Neuronal stem cell (in vitro differentiated cells): ENCODE results near the gene CLBA1.

Source experiments
- DNase-seq: peaks from one replicate; pipeline ENCODE4 v3.0.0-alpha.2; 2013; ENCODE audit warnings: low spot score
- H2AFZ ChIP-seq: one replicate; pipeline ENCODE4 v1.6.1; 2013; ENCODE audit warnings: mild to moderate bottlenecking, low read length, inconsistent platforms
- H2AK5ac ChIP-seq: 2 replicates; pipeline ENCODE4 v1.6.1; 2013; ENCODE audit warnings: low read depth, mild to moderate bottlenecking, inconsistent platforms, low read length, moderate library complexity, mixed read lengths
- H2BK120ac ChIP-seq: 2 replicates; pipeline ENCODE4 v1.6.1; 2013; ENCODE audit warnings: low read depth, mild to moderate bottlenecking, inconsistent platforms, low read length, moderate library complexity, mixed read lengths
- H2BK12ac ChIP-seq: one replicate; pipeline ENCODE4 v1.6.1; 2013; ENCODE audit warnings: low read length, inconsistent platforms
- H2BK15ac ChIP-seq: 2 replicates; pipeline ENCODE4 v1.6.1; 2013; ENCODE audit warnings: mild to moderate bottlenecking, low read length, inconsistent platforms, mixed read lengths
- H2BK5ac ChIP-seq: one replicate; pipeline ENCODE4 v1.6.1; 2013; ENCODE audit warnings: inconsistent platforms, mild to moderate bottlenecking, low read length, moderate library complexity
- H3K14ac ChIP-seq: one replicate; pipeline ENCODE4 v1.6.1; 2013; ENCODE audit warnings: low read length, inconsistent platforms
- H3K18ac ChIP-seq: 2 replicates; pipeline ENCODE4 v1.6.1; 2013; ENCODE audit warnings: low read length, inconsistent platforms
- H3K23ac ChIP-seq: 2 replicates; pipeline ENCODE4 v1.6.1; 2013; ENCODE audit warnings: low read depth, mild to moderate bottlenecking, mixed read lengths, low read length, inconsistent platforms; ENCODE audit not compliant: poor library complexity
- H3K27ac ChIP-seq: replicated peaks from 3 replicates; pipeline ENCODE4 v1.5.1; 2013; ENCODE audit warnings: low read length, inconsistent platforms
- H3K27me3 ChIP-seq, 3 experiments: 2 replicates each; pipeline ENCODE4 v1.6.1; 2013; ENCODE audit warnings: low read length in 3 of 3, mild to moderate bottlenecking in 2 of 3, inconsistent platforms in 1 of 3, low read depth in 1 of 3, mixed read lengths in 1 of 3, moderate library complexity in 1 of 3; ENCODE audit not compliant: control insufficient read depth in 3 of 3, insufficient read depth in 3 of 3
- H3K36me3 ChIP-seq, 2 donors: replicated peaks in 1 of 2; 2 replicates each; pipeline ENCODE4 v1.6.1; 2013; ENCODE audit warnings: low read length in 2 of 2; ENCODE audit not compliant: control insufficient read depth in 2 of 2, insufficient read depth in 2 of 2
- H3K4ac ChIP-seq: 2 replicates; pipeline ENCODE4 v1.6.1; 2013; ENCODE audit warnings: inconsistent platforms, mild to moderate bottlenecking, low read length, moderate library complexity
- H3K4me1 ChIP-seq, 2 donors: 1 replicate in 1 of 2; 2 replicates in 1 of 2; pipeline ENCODE4 v1.6.1; 2013; ENCODE audit warnings: low read length in 2 of 2, low read depth in 1 of 2; ENCODE audit not compliant: control insufficient read depth in 2 of 2, insufficient read depth in 1 of 2
- H3K4me2 ChIP-seq: one replicate; pipeline ENCODE4 v1.6.1; 2013; ENCODE audit warnings: mild to moderate bottlenecking, low read length, inconsistent platforms; ENCODE audit not compliant: insufficient read depth, poor library complexity, severe bottlenecking
- H3K4me3 ChIP-seq, 2 donors: 2 replicates each; pipeline ENCODE4 v1.5.1; 2013; ENCODE audit warnings: low read length in 2 of 2, mild to moderate bottlenecking in 2 of 2, inconsistent platforms in 1 of 2, moderate library complexity in 1 of 2
- H3K79me1 ChIP-seq: one replicate; pipeline ENCODE4 v1.6.1; 2013; ENCODE audit warnings: low read depth, mild to moderate bottlenecking, inconsistent platforms, low read length, moderate library complexity
- H3K9ac ChIP-seq: one replicate; pipeline ENCODE4 v1.6.1; 2013; ENCODE audit warnings: mild to moderate bottlenecking, low read depth, low read length, inconsistent platforms; ENCODE audit not compliant: poor library complexity
- H3K9me3 ChIP-seq, 2 donors: replicated peaks in 1 of 2; 2 replicates each; pipeline versions ENCODE3 to v1.6.1; 2013; ENCODE audit warnings: low read length in 2 of 2, mild to moderate bottlenecking in 2 of 2, inconsistent platforms in 1 of 2, low read depth in 1 of 2, mixed read lengths in 1 of 2, moderate library complexity in 1 of 2; ENCODE audit not compliant: control insufficient read depth in 2 of 2, insufficient read depth in 1 of 2
- H4K8ac ChIP-seq: one replicate; pipeline ENCODE4 v1.6.1; 2013; ENCODE audit warnings: low read depth, mild to moderate bottlenecking, inconsistent platforms, low read length, moderate library complexity
- H4K91ac ChIP-seq: one replicate; pipeline ENCODE4 v1.6.1; 2013; ENCODE audit warnings: low read length, low read depth, mild to moderate bottlenecking, inconsistent platforms; ENCODE audit not compliant: poor library complexity
- WGBS, 2 donors: extraction: QIAGEN DNeasy Blood & Tissue Kit; methylation state at CpG; one replicate each; pipeline ENCODE4 v1.1.7; 2013; ENCODE audit warnings: missing lambda C conversion rate in 2 of 2, mixed read lengths in 1 of 2; ENCODE audit not compliant: insufficient read length in 2 of 2, insufficient replicate concordance in 1 of 2; ENCODE audit errors: extremely low coverage in 2 of 2; 5-methylcytosine and 5-hydroxymethylcytosine counted together

CLBA1 gene

DNA sequence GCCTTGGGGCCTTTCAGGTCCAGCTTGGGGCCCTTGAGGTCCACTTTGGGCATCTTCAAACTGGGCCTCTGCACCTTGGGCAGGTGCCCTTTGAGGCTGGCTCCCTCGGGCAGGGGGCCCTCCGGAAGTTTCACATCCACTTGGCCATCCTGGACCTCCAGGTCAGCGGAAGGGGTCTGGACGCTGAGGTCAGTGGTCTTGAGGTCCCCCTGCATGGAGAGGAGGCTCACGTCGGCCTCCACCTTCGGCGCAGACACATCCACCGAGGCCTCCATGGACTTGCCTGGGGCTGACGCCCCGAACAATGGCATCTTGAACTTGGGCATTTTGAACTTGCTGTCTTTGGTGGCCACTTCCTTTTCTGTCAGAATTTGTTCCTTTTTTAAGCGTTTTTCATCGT is 32.5 kb upstream of the CLBA1 start:
- Histone ChIP-seq H3K9ac (no peak overlapping the region), H3K27me3 (peaks cover 0 to 42% (median 2%) of the 10 kb centered on the region in 3 experiments), H3K36me3 (no peaks in the 10 kb centered on the region), H3K14ac (no peak overlapping the region), H3K18ac (no peak overlapping the region), H3K27ac (no peak overlapping the region), H3K4me2 (no peak overlapping the region), H4K91ac (no peak overlapping the region), H4K8ac (no peak overlapping the region), H2BK12ac (no peak overlapping the region), H3K23ac (no peak overlapping the region), H3K79me1 (no peaks in the 10 kb centered on the region), H2AK5ac (no peak overlapping the region), H2BK15ac (no peak overlapping the region), H3K4me1 (no peaks in the 10 kb centered on the region), H3K9me3 (peaks cover 0 to 2% of the 10 kb centered on the region in 2 donors), H2BK120ac (no peak overlapping the region), H3K4ac (no peak overlapping the region), H3K4me3 (no peak overlapping the region), H2BK5ac (no peak overlapping the region), H2AFZ (no peak overlapping the region)
- no CpG with 5 or more reads among the region's 13 CpGs for WGBS, 2 donors
- no peak for DNase-seq

- Histone ChIP-seq H3K23ac (peak overlapping the region; percentile 10), H3K9me3 (peaks cover 0 to 2% of the 10 kb centered on the region in 2 donors), H3K27ac (no peak overlapping the region), H2BK15ac (peak overlapping the region; percentile 58), H3K4ac (no peak overlapping the region), H3K14ac (peak overlapping the region; percentile 17), H3K36me3 (no peaks in the 10 kb centered on the region), H3K4me3 (no peak overlapping the region), H3K18ac (peak overlapping the region; percentile 57), H2AK5ac (peak overlapping the region; percentile 56), H2AFZ (no peak overlapping the region), H2BK120ac (no peak overlapping the region), H3K9ac (no peak overlapping the region), H3K27me3 (peaks cover 0 to 46% (median 2%) of the 10 kb centered on the region in 3 experiments), H3K4me2 (no peak overlapping the region), H2BK5ac (no peak overlapping the region), H3K4me1 (no peaks in the 10 kb centered on the region), H4K8ac (no peak overlapping the region), H3K79me1 (no peaks in the 10 kb centered on the region), H2BK12ac (no peak overlapping the region), H4K91ac (no peak overlapping the region)
- WGBS, 2 donors = no CpG with 5 or more reads among the region's 26 CpGs
- no peak for DNase-seq
These were observed 31.5 kb upstream of the CLBA1 start for GRCh38 chr14:104953896-104954656.

- no peak overlapping the region for H3K4me2 ChIP-seq
- H2AFZ ChIP-seq = no peak overlapping the region
- H2BK15ac ChIP-seq = peak overlapping the region; percentile 58
- peaks cover 0 to 2% of the 10 kb centered on the region in 2 donors for H3K9me3 ChIP-seq
- H3K4me1 ChIP-seq = no peaks in the 10 kb centered on the region
- H3K27me3 ChIP-seq = peaks cover 0 to 46% (median 2%) of the 10 kb centered on the region in 3 experiments
- no peak overlapping the region for H3K4me3 ChIP-seq
- WGBS, 2 donors = no CpG with 5 or more reads among the region's 13 CpGs
- H4K8ac ChIP-seq = no peak overlapping the region
- no peak overlapping the region for H3K18ac ChIP-seq
- no peak for DNase-seq
- H2BK120ac ChIP-seq = no peak overlapping the region
- H2BK12ac ChIP-seq = peak overlapping the region; percentile 84
- no peaks in the 10 kb centered on the region for H3K79me1 ChIP-seq
- H3K36me3 ChIP-seq = no peaks in the 10 kb centered on the region
- no peak overlapping the region for H2BK5ac ChIP-seq
- no peak overlapping the region for H3K4ac ChIP-seq
- no peak overlapping the region for H3K23ac ChIP-seq
- H2AK5ac ChIP-seq = peak overlapping the region; percentile 94
- H3K14ac ChIP-seq = peak overlapping the region; percentile 63
- no peak overlapping the region for H3K9ac ChIP-seq
- H3K27ac ChIP-seq = no peak overlapping the region
- no peak overlapping the region for H4K91ac ChIP-seq
These were observed 30.7 kb upstream of the CLBA1 start for GRCh38 chr14:104954746-104955395.

DNA sequence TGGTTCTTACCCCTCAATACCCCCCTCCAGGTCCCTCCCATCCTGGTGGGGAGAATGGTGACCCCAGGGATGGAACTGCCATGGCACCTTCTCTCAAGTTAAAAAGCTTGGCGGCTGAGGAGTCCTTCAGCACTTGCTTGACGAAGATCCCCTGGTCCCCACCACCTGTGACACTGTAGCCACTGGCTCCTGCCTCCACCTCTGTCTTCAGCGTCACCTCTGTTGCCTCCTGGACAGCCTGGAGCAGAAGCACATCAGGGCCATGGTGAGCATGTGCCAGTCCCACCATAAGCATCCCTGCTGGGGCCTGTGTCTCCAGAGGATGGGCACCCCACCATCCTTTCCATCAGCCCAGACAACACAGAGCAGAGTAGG is 30.2 kb upstream of the CLBA1 start:
- no peak overlapping the region for H3K4me2 ChIP-seq
- DNase-seq = no peak
- no peak overlapping the region for H2AFZ ChIP-seq
- no CpG with 5 or more reads among the region's 3 CpGs for WGBS, 2 donors
- peaks cover 0 to 2% of the 10 kb centered on the region in 2 donors for H3K9me3 ChIP-seq
- H3K4me1 ChIP-seq = no peaks in the 10 kb centered on the region
- peak overlapping the region; percentile 94 for H2AK5ac ChIP-seq
- peaks cover 0 to 46% (median 2%) of the 10 kb centered on the region in 3 experiments for H3K27me3 ChIP-seq
- H3K23ac ChIP-seq = peak overlapping the region; percentile 91
- H4K8ac ChIP-seq = peak overlapping the region; percentile 17
- no peak overlapping the region for H2BK15ac ChIP-seq
- H3K36me3 ChIP-seq = no peaks in the 10 kb centered on the region
- peak overlapping the region; percentile 82 for H3K14ac ChIP-seq
- H3K79me1 ChIP-seq = no peaks in the 10 kb centered on the region
- H3K18ac ChIP-seq = no peak overlapping the region
- H4K91ac ChIP-seq = no peak overlapping the region
- H3K9ac ChIP-seq = peak overlapping the region; percentile 70
- no peak overlapping the region for H3K4ac ChIP-seq
- H3K27ac ChIP-seq = no peak overlapping the region
- H3K4me3 ChIP-seq = no peak overlapping the region
- H2BK12ac ChIP-seq = no peak overlapping the region
- H2BK120ac ChIP-seq = no peak overlapping the region
- no peak overlapping the region for H2BK5ac ChIP-seq
